ENCODE results near the gene PLXNA4.
"Not testable (repeated sequence)": the region's sequence is repeated elsewhere in the genome, so short reads cannot be mapped to it uniquely, and the experiment has no call there.

PLXNA4 gene

DNA sequence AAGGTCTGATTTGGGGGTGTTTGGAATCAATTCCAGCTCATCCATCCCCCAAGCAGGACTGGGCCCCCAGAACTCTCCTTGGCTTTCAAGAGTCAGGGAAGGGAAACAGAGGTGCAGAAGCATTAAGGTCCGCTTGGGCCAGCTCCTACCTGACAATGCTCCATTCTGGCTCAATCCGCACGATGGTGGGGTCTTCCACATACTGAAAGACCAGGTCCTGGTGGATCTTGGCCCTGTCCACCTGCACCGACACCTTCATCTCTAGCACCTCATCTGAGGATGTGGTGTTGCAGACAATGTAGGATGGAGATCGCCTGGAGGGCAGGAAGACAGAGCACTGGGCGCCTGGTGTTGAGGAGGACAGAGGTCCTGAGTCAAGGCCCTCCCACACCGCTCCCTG is 391.1 kb downstream of the PLXNA4 start:
- no peak for DNase-seq

- DNase-seq = no peak
Measured at GRCh38 chr7:132183781-132184380, 392.4 kb downstream of the PLXNA4 start.

DNA sequence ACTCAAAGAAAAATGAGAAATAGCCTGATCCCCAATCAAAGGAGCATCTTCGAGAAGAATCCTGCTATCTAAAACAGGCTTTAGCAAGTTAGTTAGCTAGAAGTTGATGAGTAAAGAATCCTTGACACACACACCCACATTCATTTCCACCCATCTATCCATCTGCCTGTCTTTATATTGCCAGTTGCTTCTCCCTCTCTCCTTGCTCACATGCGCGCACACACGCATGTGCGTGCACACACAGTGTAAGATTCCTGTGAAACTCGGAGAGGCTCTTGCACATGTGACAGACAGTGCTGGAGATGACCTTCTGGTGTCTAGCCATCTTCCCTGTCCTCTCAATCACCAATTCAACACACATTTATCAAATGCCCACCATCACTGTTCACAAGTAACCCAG is 393.3 kb downstream of the PLXNA4 start:
- no peak for DNase-seq

GRCh38 chr7:132181946-132182685 is 394.2 kb downstream of the PLXNA4 start:
- DNase-seq = no peak

- DNase-seq = no peak
Measured at GRCh38 chr7:132181371-132181770, 394.9 kb downstream of the PLXNA4 start.

- DNase-seq = no peak
Measured at GRCh38 chr7:132180481-132180880, 395.8 kb downstream of the PLXNA4 start.

GRCh38 chr7:132179681-132180080 is 396.6 kb downstream of the PLXNA4 start:
- no peak for DNase-seq

GRCh38 chr7:132179080-132179430 is 397.2 kb downstream of the PLXNA4 start:
- no peak for DNase-seq

DNA sequence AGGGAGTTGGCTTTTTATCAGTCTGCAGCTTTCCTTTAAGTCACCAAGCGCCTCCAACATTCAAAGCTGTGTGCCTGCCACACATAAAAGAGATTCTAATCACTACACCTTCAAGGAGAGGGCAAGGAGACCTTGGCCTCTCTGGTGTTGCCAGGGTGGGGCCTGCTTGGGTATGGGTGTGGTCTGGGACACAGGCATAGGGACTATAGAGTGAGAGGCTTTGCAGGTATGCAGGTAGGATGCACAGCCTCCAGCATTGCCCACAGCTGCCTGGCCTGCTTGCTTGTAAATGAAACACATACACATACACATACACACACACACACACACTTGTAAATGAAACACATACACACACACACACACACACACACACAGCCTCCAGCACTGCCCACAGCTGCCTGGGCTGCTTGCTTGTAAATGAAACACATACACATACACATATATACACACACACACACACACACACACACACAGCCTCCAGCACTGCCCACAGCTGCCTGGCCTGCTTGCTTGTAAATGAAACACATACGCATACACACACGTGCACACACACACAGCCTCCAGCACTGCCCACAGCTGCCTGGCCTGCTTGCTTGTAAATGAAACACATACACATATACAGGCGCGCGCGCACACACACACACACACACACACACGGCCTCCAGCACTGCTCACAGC is 397.7 kb downstream of the PLXNA4 start:
- not testable (repeated sequence) for DNase-seq

- DNase-seq = no peak
Measured at GRCh38 chr7:132177708-132178401, 398.4 kb downstream of the PLXNA4 start.

DNA sequence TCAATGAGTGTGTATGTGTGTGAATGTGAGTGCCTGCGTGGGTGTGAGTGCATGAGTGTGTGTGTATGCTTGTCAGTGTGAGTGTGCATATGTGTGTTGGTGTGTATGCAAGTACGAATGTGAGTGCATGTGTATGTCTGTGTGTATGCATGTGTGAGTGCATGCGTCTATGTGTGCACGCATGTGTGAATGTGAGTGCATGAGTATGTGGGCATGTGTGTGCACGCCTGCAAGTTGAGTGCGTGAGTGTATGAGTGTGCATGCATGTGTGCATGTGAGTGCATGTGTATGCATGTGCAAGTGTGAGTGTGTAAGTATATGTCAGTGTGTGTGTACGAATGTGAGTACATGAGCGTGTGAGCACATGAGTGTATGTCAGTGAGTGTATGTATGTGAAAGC is 399.6 kb downstream of the PLXNA4 start:
- no peak for DNase-seq

DNA sequence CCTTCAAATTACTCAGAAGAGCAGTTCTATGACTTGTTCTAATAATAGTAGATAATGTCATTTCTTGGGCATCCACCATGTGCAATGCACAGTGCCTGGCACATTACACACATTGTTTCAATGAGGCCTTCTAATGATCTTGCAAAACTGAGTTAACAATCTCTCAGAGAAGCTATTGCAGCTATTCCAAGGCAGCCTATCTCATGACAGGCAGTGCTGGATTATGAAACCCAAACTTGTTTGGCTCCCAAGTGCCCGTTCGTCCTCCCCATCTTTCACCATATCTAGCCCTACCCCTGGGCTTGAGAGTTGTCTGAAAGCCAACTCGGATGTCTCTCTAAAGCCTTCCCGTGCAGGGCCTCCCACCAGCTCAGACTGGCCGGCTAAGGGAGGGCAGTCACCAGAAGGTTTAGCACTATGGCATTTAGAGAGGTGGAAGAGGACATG is 405.1 kb downstream of the PLXNA4 start:
- DNase-seq = no peak

GRCh38 chr7:132169730-132170129 is 406.5 kb downstream of the PLXNA4 start:
- DNase-seq = no peak

- no peak for DNase-seq
Measured at GRCh38 chr7:132168239-132168638, 408.0 kb downstream of the PLXNA4 start.

DNA sequence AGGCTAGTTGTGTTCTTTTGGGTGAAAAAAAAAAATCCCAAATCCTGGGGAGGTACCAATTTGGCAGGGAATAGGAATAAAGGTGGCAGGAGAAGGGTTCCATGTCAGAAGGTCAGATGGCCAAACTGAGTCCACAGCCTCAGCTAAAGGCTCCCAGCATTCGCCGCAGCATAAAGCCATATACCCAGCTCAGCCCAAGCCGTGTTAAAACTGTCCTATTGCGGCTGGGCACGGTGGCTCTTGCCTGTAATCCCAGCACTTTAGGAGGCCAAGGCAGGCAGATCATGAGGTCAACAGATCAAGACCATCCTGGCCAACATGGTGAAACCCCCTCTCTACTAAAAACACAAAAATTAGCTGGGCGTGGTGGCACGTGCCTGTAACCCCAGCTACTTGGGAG is 410.6 kb downstream of the PLXNA4 start:
- not testable (repeated sequence) for DNase-seq

- DNase-seq = no peak
Measured at GRCh38 chr7:132164558-132165125, 411.6 kb downstream of the PLXNA4 start.

- no peak for DNase-seq
Measured at GRCh38 chr7:132162556-132163144, 413.6 kb downstream of the PLXNA4 start.

- no peak for DNase-seq
Measured at GRCh38 chr7:132161976-132162375, 414.3 kb downstream of the PLXNA4 start.

DNA sequence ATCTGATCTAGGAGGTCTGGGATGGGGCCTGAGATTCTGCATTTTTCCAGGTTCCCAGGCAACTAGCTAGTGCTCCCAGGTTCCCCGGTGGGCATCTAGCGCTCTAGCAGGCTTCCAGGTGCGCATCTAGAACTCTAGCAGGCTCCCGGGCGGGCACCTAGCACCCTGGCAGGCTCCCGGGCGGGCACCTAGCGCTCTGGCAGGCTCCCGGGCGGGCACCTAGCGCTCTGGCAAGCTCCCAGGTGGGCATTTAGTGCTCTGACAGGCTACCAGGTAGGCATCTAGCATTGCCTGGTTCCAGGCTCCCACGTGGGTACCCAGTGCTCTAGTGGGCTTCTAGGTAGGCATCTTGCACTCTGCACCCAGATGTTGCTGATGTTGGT is 414.7 kb downstream of the PLXNA4 start:
- DNase-seq = no peak

- no peak for DNase-seq
Measured at GRCh38 chr7:132160611-132161532, 415.4 kb downstream of the PLXNA4 start.

DNA sequence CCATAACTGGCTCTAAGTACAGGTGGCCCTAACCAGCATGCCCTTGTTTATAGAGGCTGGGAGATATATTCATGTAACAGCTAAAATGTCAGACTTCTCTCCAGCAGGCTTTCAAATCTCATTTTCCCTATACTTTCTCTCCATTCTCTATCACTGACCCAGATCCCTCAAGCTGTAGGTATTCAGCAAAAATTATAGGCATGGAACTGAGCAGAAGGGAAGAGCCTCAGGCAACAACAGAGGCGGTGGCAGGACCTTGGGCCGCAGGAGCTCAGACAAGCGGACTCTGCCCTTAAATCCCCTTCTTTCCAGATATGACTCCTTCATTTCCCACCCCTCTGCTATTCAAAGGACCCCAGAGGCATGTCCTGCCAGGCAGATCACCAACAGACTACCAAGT is 417.4 kb downstream of the PLXNA4 start:
- no peak for DNase-seq

DNA sequence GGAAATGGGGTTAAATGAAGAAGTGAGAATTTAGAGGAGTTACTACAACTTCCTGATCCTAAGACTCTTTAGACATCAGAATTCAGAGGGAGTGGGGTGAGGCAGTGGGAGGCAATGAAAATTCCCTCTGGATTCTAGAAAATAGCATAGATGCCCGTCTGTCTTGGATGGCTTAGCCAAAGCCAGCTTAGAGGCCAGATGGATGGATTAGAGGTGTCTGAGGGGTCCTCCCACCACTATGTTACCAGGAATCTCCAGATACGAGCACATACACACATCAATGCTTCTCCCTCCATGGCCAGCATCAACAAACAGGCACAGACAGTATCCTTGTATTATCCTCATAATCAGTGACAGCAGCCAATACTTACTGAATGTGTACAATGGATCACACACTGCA is 418.1 kb downstream of the PLXNA4 start:
- no peak for DNase-seq

Measured in activated CD4-positive, alpha-beta T cell treated with anti-CD3 and anti-CD28 coated beads, Interleukin-2, amount 50 U/mL, for 1 hour (primary cell).